ENCODE results near the gene DHRS12. TPM values are rescaled to one million over a fixed set of nuclear protein-coding genes. Genes with fewer than 3 reads are reported as not detected.

The DHRS12 gene
- total RNA-seq, 1 donor from 2014 or later, result 7.9 TPM

DNA sequence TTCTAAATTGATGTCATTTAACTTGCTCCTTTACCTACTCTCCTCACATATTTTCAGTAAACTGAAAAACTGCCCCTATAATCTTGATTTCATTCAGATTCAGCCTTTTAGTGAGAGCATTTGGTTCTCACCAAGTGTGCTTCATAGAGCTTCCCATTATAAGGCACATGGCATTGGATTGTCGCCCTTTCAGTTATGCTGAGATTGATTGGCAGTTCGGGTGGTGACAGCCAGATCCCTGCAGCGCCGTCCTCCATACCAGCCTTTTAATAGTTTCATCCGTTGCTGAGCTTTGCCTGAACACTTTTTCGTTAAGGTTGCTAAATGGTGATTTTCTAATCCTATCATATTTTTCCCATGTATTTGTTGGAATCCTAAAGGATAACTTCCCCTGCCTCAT, 80.4 kb downstream of the DHRS12 start:
- no peaks in the 10 kb centered on the region for H3K36me3 ChIP-seq
- no peak overlapping the region for H3K4me3 ChIP-seq
- H3K27me3 ChIP-seq, result no peaks in the 10 kb centered on the region
- no peak for DNase-seq (ENCODE audit: low spot score in 2 of 2)
- no peak for TF ChIP-seq CTCF (IDR thresholded peaks at IDR 0.05)
- H3K9me3 ChIP-seq, result no peaks in the 10 kb centered on the region
- peak overlapping the region in 1 of 2 donors; percentile 28 for H3K27ac ChIP-seq
- peaks cover 8 to 42% of the 10 kb centered on the region in 2 donors for H3K4me1 ChIP-seq
- intact Hi-C loops (cut with DNase I), result no loop called here

- DNase-seq (ENCODE audit: low spot score in 2 of 2), result no peak
- Histone ChIP-seq H3K4me1 (peaks cover 2 to 30% of the 10 kb centered on the region in 2 donors), H3K27me3 (no peaks in the 10 kb centered on the region), H3K36me3 (no peaks in the 10 kb centered on the region), H3K27ac (peak overlapping the region; percentile 72 to 77), H3K9me3 (no peaks in the 10 kb centered on the region), H3K4me3 (no peak overlapping the region)
- intact Hi-C loops (cut with DNase I), result no loop called here
- no peak for TF ChIP-seq CTCF (IDR thresholded peaks at IDR 0.05)
Observed at GRCh38 chr13:51721496-51721895, 82.5 kb downstream of the DHRS12 start.

DNA sequence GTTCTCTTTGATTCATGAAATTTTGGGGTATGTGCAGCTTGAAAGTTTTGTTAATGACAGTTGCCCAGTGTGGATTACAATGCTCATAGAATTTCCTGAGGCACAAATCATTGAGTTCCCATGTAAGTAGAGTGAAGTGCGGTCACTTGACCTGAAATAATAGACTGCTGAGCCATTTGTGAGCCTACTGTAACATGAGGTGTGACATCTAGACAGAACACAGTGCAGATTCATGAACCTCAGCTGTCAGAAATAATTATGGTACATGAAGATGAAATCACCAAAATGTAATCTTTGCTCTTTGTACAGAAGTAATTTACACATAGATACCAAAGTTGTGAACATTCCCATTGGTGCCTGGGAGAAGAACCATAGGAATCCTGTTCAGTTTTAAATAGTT, 84.6 kb downstream of the DHRS12 start:
- H3K9me3 ChIP-seq, result no peaks in the 10 kb centered on the region
- DNase-seq (ENCODE audit: low spot score in 2 of 2), result no peak
- H3K27ac ChIP-seq, result peak overlapping the region in 1 of 2 donors; percentile 25
- H3K4me1 ChIP-seq, result peaks cover 2 to 22% of the 10 kb centered on the region in 2 donors
- no peak overlapping the region for H3K4me3 ChIP-seq
- intact Hi-C loops (cut with DNase I), result no loop called here
- no peaks in the 10 kb centered on the region for H3K36me3 ChIP-seq
- TF ChIP-seq CTCF (IDR thresholded peaks at IDR 0.05), result no peak
- no peaks in the 10 kb centered on the region for H3K27me3 ChIP-seq

Other genes starting within 250 kb of the DHRS12 start
- gene WDFY2, start 219.7 kb downstream of the DHRS12 start, total RNA-seq, result 6.1 TPM
- gene TMEM272, start 41.0 kb upstream of the DHRS12 start, total RNA-seq, result not detected
- not detected for gene CCDC70, start 57.8 kb upstream of the DHRS12 start, total RNA-seq
- 37.7 TPM for gene ATP7B, start 207.3 kb upstream of the DHRS12 start, total RNA-seq
- 13.6 TPM for gene ALG11, start 208.2 kb upstream of the DHRS12 start, total RNA-seq
- 4.0 TPM for gene UTP14C, start 220.5 kb upstream of the DHRS12 start, total RNA-seq

All from ascending aorta (tissue), 2 donors.